WTC11 (cell line): ENCODE results near the gene DENND6A. TPM values are rescaled to one million over a fixed set of nuclear protein-coding genes. Genes with fewer than 3 reads are reported as not detected.
A peak's percentile ranks its signal among the peaks of the same experiment; 100 is the strongest.

ENCODE experiments used
- ATAC-seq: fragments of 200-7000 bp; cut with Tn5 transposase; 2 replicates; pipeline ENCODE4 v1.10.0; 2021; ENCODE audit warnings: mild to moderate bottlenecking, moderate library complexity
- CTCF ChIA-PET: fragments of 300-600 bp; sonication (Branson Sonifier 250); formaldehyde crosslinking; loops from one replicate; lab custom pipeline; 2021; ENCODE audit warnings: antibody characterized with exemption; lab: Charles Lee
- POLR2A ChIA-PET: fragments of 350-600 bp; sonication (Branson Sonifier 250); formaldehyde crosslinking; loops from one replicate; lab custom pipeline; 2021; ENCODE audit warnings: antibody characterized with exemption; lab: Charles Lee
- DNase-seq: peaks from one replicate; pipeline ENCODE4 v3.0.0; 2021; ENCODE audit warnings: low spot score
- H3K27ac Mint-ChIP-seq: 2 replicates; pipeline ENCODE4 v1.8.0; 2021; ENCODE audit warnings: mixed read lengths
- H3K27me3 Mint-ChIP-seq: 2 replicates; pipeline ENCODE4 v1.8.0; 2021; ENCODE audit warnings: low read depth, mild to moderate bottlenecking, moderate library complexity, mixed read lengths
- H3K36me3 Mint-ChIP-seq: 2 replicates; pipeline ENCODE4 v1.8.0; 2021; ENCODE audit warnings: mixed read lengths
- H3K4me1 Mint-ChIP-seq: 2 replicates; pipeline ENCODE4 v1.8.0; 2022; ENCODE audit warnings: mixed read lengths
- H3K4me3 Mint-ChIP-seq: 2 replicates; pipeline ENCODE4 v1.8.0; 2021; ENCODE audit warnings: mild to moderate bottlenecking, moderate library complexity, mixed read lengths
- H3K9me3 Mint-ChIP-seq: 2 replicates; pipeline ENCODE4 v1.8.0; 2021; ENCODE audit warnings: mixed read lengths
- ATF1 ChIP-seq: sonication (generic); formaldehyde crosslinking; IDR thresholded peaks from 2 replicates; pipeline ENCODE4 v1.8.1; 2023; ENCODE audit warnings: mild to moderate bottlenecking, moderate library complexity, missing genetic modification reagents
- CREM ChIP-seq: sonication (generic); formaldehyde crosslinking; IDR thresholded peaks from 2 replicates; pipeline ENCODE4 v1.8.1; 2022; ENCODE audit warnings: mild to moderate bottlenecking, missing genetic modification reagents, moderate library complexity
- E2F5 ChIP-seq: sonication (generic); formaldehyde crosslinking; IDR thresholded peaks from 2 replicates; pipeline ENCODE4 v1.8.1; 2022; ENCODE audit warnings: mild to moderate bottlenecking, moderate library complexity, missing genetic modification reagents
- GABPB1 ChIP-seq: sonication (generic); formaldehyde crosslinking; IDR thresholded peaks from 2 replicates; pipeline ENCODE4 v1.8.1; 2023; ENCODE audit warnings: mild to moderate bottlenecking, missing genetic modification reagents
- GRHL2 ChIP-seq: fragments of 250-450 bp; sonication (Bioruptor Pico); IDR thresholded peaks from 2 replicates; pipeline ENCODE4 v1.8.0; 2022; ENCODE audit warnings: mild to moderate bottlenecking, moderate library complexity; ENCODE audit not compliant: insufficient replicate concordance, severe bottlenecking
- GTF2I ChIP-seq: fragments of 250-450 bp; sonication (Bioruptor Pico); conservative IDR thresholded peaks from 2 replicates; pipeline ENCODE4 v1.4.0; 2021; ENCODE audit warnings: mild to moderate bottlenecking
- IRF2 ChIP-seq: sonication (generic); formaldehyde crosslinking; IDR thresholded peaks from 2 replicates; pipeline ENCODE4 v1.8.0; 2022; ENCODE audit warnings: low read depth, missing genetic modification reagents, borderline replicate concordance
- NFYB ChIP-seq: sonication (generic); formaldehyde crosslinking; conservative IDR thresholded peaks from 2 replicates; pipeline ENCODE4 v1.8.0; 2022; ENCODE audit warnings: low read depth, missing genetic modification reagents
- NR3C1 ChIP-seq: sonication (generic); formaldehyde crosslinking; conservative IDR thresholded peaks from 2 replicates; pipeline ENCODE4 v1.8.1; 2023; ENCODE audit warnings: low read depth, mild to moderate bottlenecking, missing genetic modification reagents
- OVOL2 ChIP-seq: fragments of 250-450 bp; sonication (Bioruptor Pico); IDR thresholded peaks from 2 replicates; pipeline ENCODE4 v1.9.0; 2021; ENCODE audit warnings: mild to moderate bottlenecking, borderline replicate concordance
- PRRX2 ChIP-seq: fragments of 250-450 bp; sonication (Bioruptor Pico); IDR thresholded peaks from 2 replicates; pipeline ENCODE4 v1.8.0; 2021; ENCODE audit warnings: mild to moderate bottlenecking
- SMAD4 ChIP-seq: sonication (generic); formaldehyde crosslinking; IDR thresholded peaks from 2 replicates; pipeline ENCODE4 v1.8.0; 2022; ENCODE audit warnings: mild to moderate bottlenecking, missing genetic modification reagents
- STAT6 ChIP-seq: sonication (generic); formaldehyde crosslinking; conservative IDR thresholded peaks from 2 replicates; pipeline ENCODE4 v1.8.1; 2023; ENCODE audit warnings: mild to moderate bottlenecking, low read depth, missing genetic modification reagents, moderate library complexity
- TCF7 ChIP-seq: sonication (generic); formaldehyde crosslinking; IDR thresholded peaks from 2 replicates; pipeline ENCODE4 v1.8.0; 2022; ENCODE audit warnings: mild to moderate bottlenecking, low read depth, missing genetic modification reagents, moderate library complexity
- USF1 ChIP-seq: sonication (generic); formaldehyde crosslinking; IDR thresholded peaks from 2 replicates; pipeline ENCODE4 v1.8.0; 2022; ENCODE audit warnings: mild to moderate bottlenecking, missing genetic modification reagents
- ZNF138 ChIP-seq: sonication (generic); formaldehyde crosslinking; conservative IDR thresholded peaks from 2 replicates; pipeline ENCODE4 v1.8.1; 2022; ENCODE audit warnings: mild to moderate bottlenecking, moderate library complexity, missing genetic modification reagents
- ZNF512 ChIP-seq: sonication (generic); formaldehyde crosslinking; IDR thresholded peaks from 2 replicates; pipeline ENCODE4 v1.8.1; 2022; ENCODE audit warnings: missing genetic modification reagents, borderline replicate concordance
- ZNF671 ChIP-seq: fragments of 250-450 bp; sonication (Bioruptor Pico); IDR thresholded peaks from 2 replicates; pipeline ENCODE4 v1.8.0; 2021; ENCODE audit warnings: mild to moderate bottlenecking
- total RNA-seq: library from RNA; stranded (reverse); gene quantifications from 3 replicates; pipeline ENCODE4 v1.2.3, GENCODE V29; 2021
- TF ChIP-seq, protein P1 (sequence below): sonication (generic); formaldehyde crosslinking; IDR thresholded peaks from 2 replicates; pipeline ENCODE4 v1.8.1; 2023; ENCODE audit warnings: mild to moderate bottlenecking, missing genetic modification reagents
- TF ChIP-seq, protein P2 (sequence below): fragments of 250-450 bp; sonication (Bioruptor Pico); IDR thresholded peaks from 2 replicates; pipeline ENCODE4 v1.8.0; 2021; ENCODE audit warnings: mild to moderate bottlenecking
- TF ChIP-seq, protein P3 (sequence below): sonication (generic); formaldehyde crosslinking; IDR thresholded peaks from 2 replicates; pipeline ENCODE4 v1.8.0; 2022; ENCODE audit warnings: mild to moderate bottlenecking, missing genetic modification reagents
- TF ChIP-seq, protein P4 (sequence below): sonication (generic); formaldehyde crosslinking; IDR thresholded peaks from 2 replicates; pipeline ENCODE4 v1.8.1; 2023; ENCODE audit warnings: mild to moderate bottlenecking, moderate library complexity, missing genetic modification reagents

Gene DENND6A
- total RNA-seq, 1 experiment from 2014 or later = 13.9 TPM

GRCh38 chr3:57594576-57594975 lies 98.3 kb downstream of the DENND6A start:
- Mint-ChIP-seq H3K27ac (peak overlapping the region; percentile 91), H3K27me3 (no peaks in the 10 kb centered on the region), H3K4me3 (peak overlapping the region; percentile 99), H3K9me3 (no peaks in the 10 kb centered on the region), H3K36me3 (peaks cover 15% of the 10 kb centered on the region), H3K4me1 (peaks cover 23% of the 10 kb centered on the region)
- no peak for DNase-seq
- POLR2A ChIA-PET = no interaction called here
- CTCF ChIA-PET = no interaction called here
- ATAC-seq = no peak
- TF ChIP-seq STAT6 (CRISPR knock-in tag) (no peak), NR3C1 (CRISPR knock-in tag) (no peak), GABPB1 (CRISPR knock-in tag) (no peak), ZNF671 (CRISPR knock-in tag) (no peak), OVOL2 (no peak), SMAD4 (CRISPR knock-in tag) (no peak), ATF1 (CRISPR knock-in tag) (no peak), TCF7 (no peak), ZNF512 (no peak), NFYB (no peak), GTF2I (CRISPR knock-in tag) (no peak), USF1 (CRISPR knock-in tag) (no peak), E2F5 (CRISPR knock-in tag) (no peak)
- TF ChIP-seq, protein P1, sequence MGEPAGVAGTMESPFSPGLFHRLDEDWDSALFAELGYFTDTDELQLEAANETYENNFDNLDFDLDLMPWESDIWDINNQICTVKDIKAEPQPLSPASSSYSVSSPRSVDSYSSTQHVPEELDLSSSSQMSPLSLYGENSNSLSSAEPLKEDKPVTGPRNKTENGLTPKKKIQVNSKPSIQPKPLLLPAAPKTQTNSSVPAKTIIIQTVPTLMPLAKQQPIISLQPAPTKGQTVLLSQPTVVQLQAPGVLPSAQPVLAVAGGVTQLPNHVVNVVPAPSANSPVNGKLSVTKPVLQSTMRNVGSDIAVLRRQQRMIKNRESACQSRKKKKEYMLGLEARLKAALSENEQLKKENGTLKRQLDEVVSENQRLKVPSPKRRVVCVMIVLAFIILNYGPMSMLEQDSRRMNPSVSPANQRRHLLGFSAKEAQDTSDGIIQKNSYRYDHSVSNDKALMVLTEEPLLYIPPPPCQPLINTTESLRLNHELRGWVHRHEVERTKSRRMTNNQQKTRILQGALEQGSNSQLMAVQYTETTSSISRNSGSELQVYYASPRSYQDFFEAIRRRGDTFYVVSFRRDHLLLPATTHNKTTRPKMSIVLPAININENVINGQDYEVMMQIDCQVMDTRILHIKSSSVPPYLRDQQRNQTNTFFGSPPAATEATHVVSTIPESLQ (CRISPR knock-in tag) = no peak
- TF ChIP-seq, protein P2, sequence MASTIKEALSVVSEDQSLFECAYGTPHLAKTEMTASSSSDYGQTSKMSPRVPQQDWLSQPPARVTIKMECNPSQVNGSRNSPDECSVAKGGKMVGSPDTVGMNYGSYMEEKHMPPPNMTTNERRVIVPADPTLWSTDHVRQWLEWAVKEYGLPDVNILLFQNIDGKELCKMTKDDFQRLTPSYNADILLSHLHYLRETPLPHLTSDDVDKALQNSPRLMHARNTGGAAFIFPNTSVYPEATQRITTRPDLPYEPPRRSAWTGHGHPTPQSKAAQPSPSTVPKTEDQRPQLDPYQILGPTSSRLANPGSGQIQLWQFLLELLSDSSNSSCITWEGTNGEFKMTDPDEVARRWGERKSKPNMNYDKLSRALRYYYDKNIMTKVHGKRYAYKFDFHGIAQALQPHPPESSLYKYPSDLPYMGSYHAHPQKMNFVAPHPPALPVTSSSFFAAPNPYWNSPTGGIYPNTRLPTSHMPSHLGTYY (CRISPR knock-in tag) = no peak

- Mint-ChIP-seq H3K27me3 (no peaks in the 10 kb centered on the region), H3K27ac (no peak overlapping the region; the same call in 1 of the 2 replicates), H3K4me3 (peak overlapping the region; percentile 99; the same call in 1 of the 2 replicates), H3K4me1 (peaks cover 23% of the 10 kb centered on the region), H3K36me3 (peaks cover 15% of the 10 kb centered on the region), H3K9me3 (no peaks in the 10 kb centered on the region)
- ChIA-PET CTCF (no interaction called here), POLR2A (no interaction called here)
- ATAC-seq = no peak
- no peak for DNase-seq
- TF ChIP-seq GTF2I (CRISPR knock-in tag) (no peak), GRHL2 (no peak), IRF2 (CRISPR knock-in tag) (no peak), USF1 (CRISPR knock-in tag) (no peak), CREM (no peak), E2F5 (CRISPR knock-in tag) (no peak), ZNF138 (CRISPR knock-in tag) (no peak), PRRX2 (CRISPR knock-in tag) (no peak)
- TF ChIP-seq, protein P3, sequence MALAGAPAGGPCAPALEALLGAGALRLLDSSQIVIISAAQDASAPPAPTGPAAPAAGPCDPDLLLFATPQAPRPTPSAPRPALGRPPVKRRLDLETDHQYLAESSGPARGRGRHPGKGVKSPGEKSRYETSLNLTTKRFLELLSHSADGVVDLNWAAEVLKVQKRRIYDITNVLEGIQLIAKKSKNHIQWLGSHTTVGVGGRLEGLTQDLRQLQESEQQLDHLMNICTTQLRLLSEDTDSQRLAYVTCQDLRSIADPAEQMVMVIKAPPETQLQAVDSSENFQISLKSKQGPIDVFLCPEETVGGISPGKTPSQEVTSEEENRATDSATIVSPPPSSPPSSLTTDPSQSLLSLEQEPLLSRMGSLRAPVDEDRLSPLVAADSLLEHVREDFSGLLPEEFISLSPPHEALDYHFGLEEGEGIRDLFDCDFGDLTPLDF = no peak
- TF ChIP-seq, protein P4, sequence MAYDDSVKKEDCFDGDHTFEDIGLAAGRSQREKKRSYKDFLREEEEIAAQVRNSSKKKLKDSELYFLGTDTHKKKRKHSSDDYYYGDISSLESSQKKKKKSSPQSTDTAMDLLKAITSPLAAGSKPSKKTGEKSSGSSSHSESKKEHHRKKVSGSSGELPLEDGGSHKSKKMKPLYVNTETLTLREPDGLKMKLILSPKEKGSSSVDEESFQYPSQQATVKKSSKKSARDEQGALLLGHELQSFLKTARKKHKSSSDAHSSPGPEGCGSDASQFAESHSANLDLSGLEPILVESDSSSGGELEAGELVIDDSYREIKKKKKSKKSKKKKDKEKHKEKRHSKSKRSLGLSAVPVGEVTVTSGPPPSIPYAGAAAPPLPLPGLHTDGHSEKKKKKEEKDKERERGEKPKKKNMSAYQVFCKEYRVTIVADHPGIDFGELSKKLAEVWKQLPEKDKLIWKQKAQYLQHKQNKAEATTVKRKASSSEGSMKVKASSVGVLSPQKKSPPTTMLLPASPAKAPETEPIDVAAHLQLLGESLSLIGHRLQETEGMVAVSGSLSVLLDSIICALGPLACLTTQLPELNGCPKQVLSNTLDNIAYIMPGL = no peak
Measured at GRCh38 chr3:57594144-57594543, 98.7 kb downstream of the DENND6A start.
